ENCODE data around the gene ACO2.
"Not testable (repeated sequence)": the region's sequence is repeated elsewhere in the genome, so short reads cannot be mapped to it uniquely, and the experiment has no call there.

Gene ACO2

GRCh38 chr22:41468381-41469217 is at the start of gene ACO2, which contains the start of gene PHF5A:
TSS of gene ACO2 (plus strand) at chr22:41469117. CDS start at chr22:41469147, 30 bp downstream.
TSS of gene PHF5A (minus strand) at chr22:41468692. CDS start at chr22:41468653, 39 bp downstream.
- DNase-seq: peak; percentile 83 to 97

GRCh38 chr22:41425660-41426365 is 43.1 kb upstream of the ACO2 start:
- no peak for DNase-seq

GRCh38 chr22:41429232-41429950 is 39.5 kb upstream of the ACO2 start:
- DNase-seq: no peak

GRCh38 chr22:41429951-41430332 is 39.0 kb upstream of the ACO2 start:
- DNase-seq: no peak

DNA sequence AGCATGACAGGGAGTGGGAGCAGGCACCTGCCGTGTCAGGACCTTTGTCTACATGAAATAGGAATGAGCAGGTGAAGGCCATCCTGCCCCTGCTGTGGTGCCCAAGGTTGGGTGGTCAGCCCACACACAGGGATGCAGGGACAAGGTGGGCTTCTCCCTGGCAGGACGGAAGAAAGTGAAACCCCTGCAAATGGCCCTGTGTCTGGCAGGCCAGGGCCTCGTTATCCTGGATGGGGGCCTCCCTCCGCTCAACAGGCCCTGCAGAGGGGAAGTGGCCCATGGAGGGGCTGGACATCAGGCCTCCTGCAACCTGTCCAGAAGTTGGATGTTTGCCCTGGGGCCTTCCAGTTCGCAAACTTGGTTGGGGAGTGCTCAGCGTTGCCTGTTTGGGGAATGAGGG is 37.3 kb upstream of the ACO2 start:
- DNase-seq: no peak

GRCh38 chr22:41433480-41433879 is 35.4 kb upstream of the ACO2 start:
- DNase-seq: not testable (repeated sequence)

DNA sequence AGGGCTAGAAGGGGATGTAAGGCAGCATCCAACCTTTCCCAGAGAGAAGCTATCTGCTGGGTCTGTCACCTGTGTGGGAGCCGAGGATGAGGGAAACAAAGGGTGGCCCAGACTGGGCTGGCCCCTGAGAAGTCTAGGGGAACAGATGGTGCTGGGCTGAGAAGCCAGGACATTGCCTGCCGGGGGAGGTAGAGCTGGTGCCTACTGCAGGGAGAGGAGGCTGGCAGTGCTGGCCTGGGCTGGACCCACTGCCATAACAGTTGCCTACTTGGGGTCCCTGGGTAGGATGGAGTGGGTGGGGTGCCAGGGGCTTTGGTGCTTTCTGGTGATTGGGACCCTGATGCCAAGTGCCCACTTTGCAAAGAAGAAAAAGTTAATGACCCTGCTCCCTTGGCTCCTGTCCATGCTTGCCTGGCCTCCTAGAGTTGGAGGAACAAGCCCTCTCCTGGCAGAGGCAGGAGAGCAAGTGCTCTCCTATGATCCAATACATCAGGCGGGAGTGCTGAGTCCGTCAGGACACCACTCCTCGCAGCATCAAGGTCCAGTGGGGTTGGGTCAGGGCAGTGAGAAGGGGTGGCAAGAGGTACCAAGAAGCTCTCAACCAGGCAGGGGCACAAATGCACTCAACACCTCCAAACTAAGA is 34.4 kb upstream of the ACO2 start:
- not testable (repeated sequence) for DNase-seq

DNA sequence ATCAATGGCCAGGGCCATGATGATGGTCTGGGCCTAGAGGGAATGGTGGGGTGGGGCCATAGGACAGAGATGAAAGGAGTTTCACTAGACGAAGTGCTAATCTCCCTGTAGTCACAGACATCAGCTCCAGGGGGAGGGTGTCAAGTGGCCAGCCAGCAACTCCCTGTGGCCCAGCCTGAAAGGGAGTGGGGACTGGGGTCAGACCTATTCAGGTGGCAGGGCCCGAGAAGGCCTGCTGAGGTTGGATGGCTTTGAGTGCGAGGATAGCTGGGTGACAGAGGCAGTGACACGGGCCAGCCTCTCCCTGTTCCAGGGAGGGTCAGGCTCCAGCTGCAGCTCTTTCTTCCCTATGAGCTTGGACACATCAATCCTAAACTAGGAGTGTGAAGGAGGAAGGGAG is 33.4 kb upstream of the ACO2 start:
- no peak for DNase-seq

- no peak for DNase-seq
Observed at GRCh38 chr22:41436322-41437113, 32.4 kb upstream of the ACO2 start.

- no peak for DNase-seq
Observed at GRCh38 chr22:41437198-41437597, 31.7 kb upstream of the ACO2 start.

- DNase-seq: not testable (repeated sequence)
Observed at GRCh38 chr22:41440511-41440910, 28.4 kb upstream of the ACO2 start.

GRCh38 chr22:41442240-41442792 is 26.6 kb upstream of the ACO2 start:
- no peak for DNase-seq

GRCh38 chr22:41444360-41445128 is 24.4 kb upstream of the ACO2 start:
- peak; percentile 87 to 94 for DNase-seq

DNA sequence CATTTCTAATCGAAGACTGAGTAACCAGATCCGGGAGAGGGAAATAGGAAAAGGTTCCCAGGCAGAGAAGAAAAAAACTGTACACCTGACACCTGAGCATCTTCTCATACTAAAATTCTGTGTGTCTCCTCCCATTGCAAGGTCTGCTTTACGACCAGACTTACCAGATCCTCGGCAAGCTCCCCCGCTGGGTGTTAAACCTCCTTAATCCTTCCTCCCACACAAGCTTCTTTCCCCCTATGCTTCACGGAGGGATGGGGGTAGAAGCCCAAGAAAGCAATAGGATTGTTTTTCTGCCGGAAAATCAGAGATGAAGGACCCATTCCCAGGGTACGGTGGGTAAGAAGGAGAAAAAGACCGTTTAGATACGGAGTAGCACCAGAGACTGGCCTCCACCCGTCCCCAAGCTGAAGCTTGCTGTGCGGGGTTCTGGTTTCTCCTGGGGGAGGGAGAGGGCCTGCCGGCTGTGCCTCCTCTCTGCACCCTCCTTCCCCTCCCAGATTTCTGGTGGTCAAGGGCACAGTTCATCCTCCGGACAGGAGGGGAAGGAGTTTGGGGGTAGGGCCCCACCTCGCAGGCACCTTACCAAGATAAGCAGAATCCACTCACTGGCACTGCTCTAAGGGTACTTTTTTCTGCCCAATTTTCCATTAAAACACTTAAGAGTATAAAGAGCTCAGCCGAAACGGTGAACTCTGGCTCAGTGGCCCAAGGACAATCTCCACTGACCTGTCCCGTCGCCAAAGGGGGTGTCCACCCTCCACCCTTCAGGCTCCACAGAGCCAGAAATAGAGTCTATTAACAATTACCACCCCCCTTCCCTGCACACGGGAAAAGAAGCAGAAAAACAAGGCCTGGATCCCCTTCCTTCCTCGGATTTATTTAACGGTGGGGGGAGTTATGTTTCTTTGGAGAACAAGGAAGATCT is 23.5 kb upstream of the ACO2 start:
- peak in 1 of 2 experiments; percentile 39 for DNase-seq

- DNase-seq: no peak
Observed at GRCh38 chr22:41446057-41446501, 22.8 kb upstream of the ACO2 start.

- DNase-seq: peak; percentile 72 to 88
Observed at GRCh38 chr22:41446639-41447434, 22.1 kb upstream of the ACO2 start, which contains the start of gene TOB2. TSS of gene TOB2 (minus strand) at chr22:41446801. CDS start at chr22:41437345, 9,456 bp downstream.

- peak in 1 of 2 experiments; percentile 28 for DNase-seq
Observed at GRCh38 chr22:41447435-41448188, 21.3 kb upstream of the ACO2 start.
